T follicular helper cell (primary cell): ENCODE results near the gene CRB1.
A peak's percentile ranks its signal among the peaks of the same experiment; 100 is the strongest.

Source experiments
- DNase-seq: peaks from one replicate; pipeline ENCODE4 v3.0.0-alpha.2; 2020; ENCODE audit warnings: low read depth

The CRB1 gene

GRCh38 chr1:197343663-197344273 is 75.7 kb downstream of the CRB1 start:
- DNase-seq, result no peak

- DNase-seq, result no peak
Observed at GRCh38 chr1:197351821-197352440, 83.9 kb downstream of the CRB1 start.

DNA sequence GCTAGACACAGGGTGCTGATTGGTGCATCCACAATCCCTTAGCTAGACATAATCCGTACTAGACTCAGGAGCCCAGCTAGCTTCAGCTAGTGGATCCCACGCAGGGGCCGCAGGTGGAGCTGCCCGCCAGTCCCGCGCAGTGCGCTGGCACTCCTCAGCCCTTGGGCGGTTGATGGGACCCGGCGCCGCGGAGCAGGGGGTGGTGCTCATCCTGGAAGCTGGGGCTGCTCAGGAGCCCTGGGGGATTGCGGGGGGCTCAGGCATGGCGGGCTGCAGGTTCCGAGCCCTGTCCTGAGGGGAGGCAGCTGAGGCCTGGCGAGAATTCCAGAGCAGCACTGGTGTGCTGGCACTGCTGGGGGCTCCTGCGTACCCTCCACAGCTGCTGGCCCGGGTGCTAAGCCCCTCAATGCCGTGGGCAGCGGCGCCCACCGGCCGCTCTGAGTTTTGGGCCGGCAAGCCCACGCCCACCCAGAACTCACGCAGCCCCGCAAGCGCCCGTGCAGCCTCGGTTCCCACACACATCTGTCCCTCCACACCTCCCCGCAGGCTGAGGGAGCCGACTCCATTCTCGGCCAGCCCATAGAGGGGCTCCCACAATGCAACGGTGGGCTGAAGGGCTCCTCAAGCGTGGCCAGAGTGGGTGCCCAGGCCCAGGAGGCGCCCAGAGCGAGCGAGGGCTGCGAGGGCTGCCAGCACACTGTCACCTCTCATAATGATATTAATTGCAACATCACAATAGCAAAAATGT is 87.4 kb downstream of the CRB1 start:
- no peak for DNase-seq

DNA sequence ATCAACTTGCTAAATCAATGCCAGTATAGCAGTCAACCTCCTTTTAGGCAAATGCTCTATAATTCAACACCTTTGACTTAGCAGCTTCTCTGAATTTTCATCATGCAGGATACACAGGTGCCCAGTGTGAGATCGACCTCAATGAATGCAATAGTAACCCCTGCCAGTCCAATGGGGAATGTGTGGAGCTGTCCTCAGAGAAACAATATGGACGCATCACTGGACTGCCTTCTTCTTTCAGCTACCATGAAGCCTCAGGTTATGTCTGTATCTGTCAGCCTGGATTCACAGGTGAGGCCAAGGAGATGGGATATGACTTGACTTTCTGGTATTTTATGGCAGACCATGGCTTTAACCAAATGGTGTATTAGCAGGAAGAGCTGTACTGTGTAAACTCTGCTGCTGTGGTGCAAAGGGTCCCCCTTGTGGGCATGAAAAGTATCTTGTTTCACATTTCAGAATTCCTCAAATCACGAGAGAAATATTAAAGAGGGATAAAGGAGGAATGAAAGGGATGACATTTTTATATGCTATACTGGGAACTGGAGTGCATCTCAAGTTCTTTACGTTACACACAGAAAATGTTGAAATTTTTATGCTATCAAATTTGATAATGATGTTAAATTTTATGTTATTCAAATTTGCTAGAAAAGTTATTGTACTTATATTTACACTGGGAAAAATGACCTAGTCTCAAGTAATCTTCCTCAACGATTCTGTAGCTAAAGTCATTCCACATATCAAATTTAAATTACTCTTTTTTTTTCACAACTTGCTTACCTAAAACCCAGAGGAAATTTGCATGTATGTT is 88.9 kb downstream of the CRB1 start:
- peak; percentile 3 for DNase-seq

- no peak for DNase-seq
Observed at GRCh38 chr1:197358959-197359358, 90.9 kb downstream of the CRB1 start.

GRCh38 chr1:197360068-197360467 is 92.0 kb downstream of the CRB1 start:
- DNase-seq, result no peak

DNA sequence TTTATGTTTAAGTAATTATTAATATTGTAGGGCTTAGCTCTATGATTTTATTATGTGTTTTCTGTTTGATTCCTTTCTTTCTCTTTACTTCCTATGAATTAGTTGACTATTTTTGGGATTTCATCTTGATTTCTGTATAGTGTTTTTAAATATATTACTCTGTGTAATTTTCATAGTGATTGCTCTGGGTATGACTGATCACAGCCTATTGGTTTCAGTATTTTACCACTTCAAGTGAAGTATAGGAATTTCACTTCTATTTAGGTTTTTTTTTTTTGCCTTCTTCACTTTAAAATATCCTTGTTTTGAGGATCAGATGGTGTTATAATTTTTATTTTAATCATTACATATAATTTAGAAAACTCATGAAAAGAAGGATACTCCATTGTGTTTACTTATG is 94.8 kb downstream of the CRB1 start:
- no peak for DNase-seq

- no peak for DNase-seq
Observed at GRCh38 chr1:197363855-197364254, 95.8 kb downstream of the CRB1 start.

DNA sequence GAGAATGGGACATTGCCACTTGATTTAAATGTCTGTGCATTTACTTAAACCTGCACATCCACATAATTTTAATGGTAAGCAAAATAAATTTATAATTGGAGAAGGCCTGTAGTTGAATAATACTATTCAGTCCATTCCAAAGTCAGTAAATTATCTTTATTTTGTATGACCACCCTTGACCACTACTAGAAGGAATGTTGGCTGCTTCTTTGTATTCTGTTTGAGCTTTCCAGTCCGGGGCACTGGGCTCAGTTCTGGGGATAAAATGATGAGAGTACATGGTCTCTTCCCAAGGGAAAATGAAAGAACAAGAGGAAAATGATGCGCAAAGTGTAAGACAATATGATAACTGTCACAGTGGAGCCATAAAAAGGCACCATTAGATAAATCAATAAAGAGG is 98.9 kb downstream of the CRB1 start:
- no peak for DNase-seq

DNA sequence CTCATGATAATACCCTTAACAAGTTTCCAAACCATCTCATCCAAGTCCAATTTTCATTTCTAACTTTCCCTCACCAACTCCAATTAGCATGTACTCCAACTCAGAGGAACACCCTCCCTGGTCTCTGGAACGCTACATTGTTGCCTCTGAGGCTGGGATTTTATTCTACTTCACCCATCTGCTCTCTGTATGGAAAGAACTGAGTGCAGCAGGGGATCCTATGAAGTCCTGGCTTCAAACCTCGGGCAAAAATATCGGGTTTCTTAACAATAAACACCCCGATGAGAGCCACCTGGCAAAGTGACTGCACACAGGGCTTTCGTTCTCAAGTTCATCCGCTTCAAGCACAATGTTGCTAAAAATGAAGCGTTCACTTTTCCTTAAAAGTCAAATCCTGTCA is 99.6 kb downstream of the CRB1 start:
- no peak for DNase-seq

GRCh38 chr1:197374428-197374827 is 106.4 kb downstream of the CRB1 start:
- DNase-seq, result no peak

DNA sequence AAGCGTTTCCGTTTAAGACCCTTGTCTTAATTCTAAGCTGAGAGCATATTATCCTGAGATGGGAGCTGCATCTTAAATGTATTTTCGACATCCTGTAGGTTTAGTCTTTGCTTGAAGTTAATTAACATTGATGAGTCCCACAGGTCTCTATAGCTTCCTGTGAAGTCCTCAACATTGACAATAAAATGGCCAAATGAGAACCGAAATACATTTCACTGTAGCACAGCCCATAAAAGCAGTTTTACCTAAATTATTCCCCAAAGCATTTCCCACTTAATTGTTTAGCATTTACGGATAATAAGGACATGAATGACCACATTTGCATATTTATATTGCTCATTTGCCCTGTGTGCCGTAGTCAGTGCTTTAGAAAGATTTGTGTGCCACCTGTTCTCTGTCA is 116.4 kb downstream of the CRB1 start:
- no peak for DNase-seq

DNA sequence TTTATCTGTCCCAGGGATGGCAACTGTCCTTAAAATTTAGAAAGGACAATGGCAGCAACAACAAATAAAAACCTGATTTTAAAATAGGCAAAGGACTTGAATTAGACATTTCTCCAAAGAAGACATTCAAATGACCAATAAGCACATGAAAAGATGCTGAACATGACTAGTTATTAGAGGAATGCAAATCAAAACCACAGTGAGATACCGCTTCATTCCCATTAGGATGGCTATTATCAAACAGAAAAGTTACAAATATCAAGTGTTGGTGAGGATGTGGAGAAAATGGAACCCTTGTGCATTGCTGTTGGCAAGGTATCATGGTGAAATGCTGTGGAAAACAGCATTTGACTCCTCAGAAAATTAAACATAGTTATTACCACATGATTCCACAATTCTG is 120.7 kb downstream of the CRB1 start:
- no peak for DNase-seq

- no peak for DNase-seq
Observed at GRCh38 chr1:197390856-197391255, 122.8 kb downstream of the CRB1 start.

DNA sequence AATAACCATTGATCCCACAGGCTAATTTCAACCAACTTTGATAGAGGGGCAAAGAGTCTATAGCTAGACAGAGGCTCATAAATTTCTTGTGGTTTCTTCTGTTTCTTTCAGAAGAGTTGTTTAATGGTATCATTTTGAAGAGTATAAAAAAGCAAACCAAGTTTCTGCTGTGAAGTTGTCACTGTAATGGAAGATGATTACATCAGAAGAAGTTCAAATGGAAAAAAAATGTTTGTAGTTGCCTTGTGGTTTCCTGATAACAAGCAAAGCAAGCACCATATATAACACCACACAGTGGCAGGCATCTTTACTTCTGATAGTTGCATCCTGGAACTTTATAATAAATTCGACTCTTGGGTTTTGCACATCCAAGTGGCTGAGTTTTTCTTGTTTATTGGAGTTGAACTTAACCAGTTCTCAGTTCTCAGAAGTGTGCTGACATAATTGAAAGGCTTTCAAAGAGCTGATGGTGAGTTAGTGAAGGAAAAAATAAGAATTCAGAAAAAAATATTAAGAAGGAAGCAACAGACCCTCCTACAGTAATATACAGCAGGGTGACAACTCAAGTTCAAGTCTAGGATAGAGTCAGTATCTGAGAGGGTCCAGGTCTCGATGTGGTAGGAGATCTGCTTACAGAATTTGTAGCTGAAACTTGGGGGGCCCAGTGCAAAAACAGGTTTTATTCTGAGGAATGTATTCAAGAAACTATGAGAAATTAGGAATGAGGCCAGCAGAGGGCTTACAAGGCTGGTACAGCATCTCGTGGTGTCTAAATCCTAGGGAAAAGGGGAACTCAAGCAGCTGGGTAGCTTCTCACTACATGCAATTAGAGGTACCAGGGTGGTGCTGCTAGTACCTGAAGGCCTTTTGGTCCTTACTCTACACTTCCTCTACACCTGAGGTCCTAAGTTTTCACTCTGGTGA is 123.5 kb downstream of the CRB1 start:
- DNase-seq, result no peak

GRCh38 chr1:197392541-197392940 is 124.5 kb downstream of the CRB1 start:
- DNase-seq, result no peak

DNA sequence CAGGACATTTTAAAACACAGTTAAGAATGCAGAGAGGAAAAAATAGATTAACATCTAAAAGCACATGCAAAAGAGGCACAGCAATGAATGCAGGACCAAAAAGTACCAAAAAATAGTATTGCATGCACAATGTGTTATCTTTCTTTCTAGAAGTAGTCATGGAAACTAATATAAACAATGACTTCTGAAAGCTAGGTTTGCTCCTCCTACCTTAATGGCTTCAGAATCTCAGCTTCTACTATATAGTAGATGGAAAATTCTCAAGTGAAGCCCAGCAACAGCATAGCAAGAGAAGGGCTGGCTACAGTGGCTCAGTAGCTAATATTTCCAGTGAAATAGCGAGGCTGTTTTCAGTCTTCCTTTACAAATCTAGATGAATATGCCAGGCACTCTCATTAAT is 125.1 kb downstream of the CRB1 start:
- no peak for DNase-seq

DNA sequence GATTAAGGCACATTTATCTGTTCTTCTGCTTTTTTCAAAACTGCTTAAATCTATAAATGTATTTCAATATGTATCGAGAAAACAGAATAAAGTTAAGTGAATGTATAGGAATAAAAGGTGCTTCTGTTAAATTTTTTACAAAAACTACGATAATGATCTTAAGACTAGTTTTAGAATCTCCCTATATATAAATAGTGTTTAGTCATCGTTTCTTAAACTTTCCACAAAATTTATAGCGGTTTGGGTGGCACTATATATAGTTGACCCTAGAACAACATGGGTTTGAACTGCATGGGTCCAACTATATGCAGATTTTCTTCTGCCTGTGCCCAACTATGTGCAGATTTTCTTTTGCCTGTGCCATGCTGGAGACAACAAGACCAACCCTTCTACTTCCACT is 125.7 kb downstream of the CRB1 start:
- DNase-seq, result no peak

DNA sequence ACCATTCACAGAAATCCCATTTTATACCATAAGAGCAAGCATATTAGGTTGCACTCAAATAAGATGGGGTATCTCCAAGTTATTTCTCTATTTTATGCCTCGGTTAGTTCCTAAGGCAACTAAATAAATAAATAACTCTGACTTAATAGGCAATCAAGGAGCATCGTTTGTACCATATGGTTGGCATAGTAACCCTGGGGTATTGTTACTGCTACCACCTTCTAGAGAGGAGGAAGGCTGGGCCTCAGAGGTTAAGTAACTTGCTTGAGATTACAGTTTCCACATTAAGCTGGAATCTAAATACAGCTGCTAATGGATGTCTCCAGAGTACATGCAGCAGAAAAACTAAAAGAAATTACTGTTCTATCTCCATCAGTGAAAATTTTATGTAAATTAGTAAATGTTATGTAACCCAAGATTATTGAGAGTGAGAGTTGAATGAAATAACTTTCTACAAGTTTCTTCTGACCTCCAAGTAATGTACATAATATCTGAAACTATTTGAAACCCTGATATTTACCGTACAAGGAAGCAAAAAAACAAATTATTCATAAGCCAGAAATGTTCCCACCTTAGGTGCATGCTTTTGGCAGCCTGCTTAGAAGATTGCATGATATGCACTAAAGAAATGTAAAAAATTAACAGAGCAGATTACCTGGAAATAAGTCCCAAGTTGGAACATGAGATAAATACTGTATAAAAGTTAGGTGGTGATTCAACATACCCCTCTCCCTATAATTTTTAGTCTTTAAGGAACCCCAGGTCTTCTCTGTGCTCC is 127.0 kb downstream of the CRB1 start:
- DNase-seq, result no peak

DNA sequence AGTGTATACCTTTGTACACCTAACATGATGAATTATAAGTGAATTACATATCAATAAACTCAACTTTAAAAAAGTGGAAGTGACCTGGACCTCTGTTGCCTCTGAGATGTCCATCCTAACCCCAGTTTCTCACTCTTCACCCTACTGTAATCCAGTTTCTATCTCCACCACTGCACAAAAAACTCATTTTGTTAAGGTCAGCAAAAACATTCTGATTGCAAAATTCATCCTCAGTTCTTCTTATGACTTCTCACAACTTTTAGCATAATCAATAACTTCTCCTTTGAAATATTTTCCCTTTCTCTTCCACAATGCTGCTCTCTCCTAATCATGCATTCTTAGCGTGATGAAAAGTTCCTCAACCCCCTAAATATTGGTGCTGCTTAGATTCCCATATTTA is 129.8 kb downstream of the CRB1 start:
- DNase-seq, result no peak
